ENCODE results near the gene ZNF787. TPM values are rescaled to one million over a fixed set of nuclear protein-coding genes. Genes with fewer than 3 reads are reported as not detected.

The ZNF787 gene
- total RNA-seq, 1 experiment from 2014 or later, result 43.8 TPM

GRCh38 chr19:56120371-56121179 lies 520 bp downstream of the ZNF787 start:
- peak; percentile 87 for DNase-seq (ENCODE audit: low read depth)

DNA sequence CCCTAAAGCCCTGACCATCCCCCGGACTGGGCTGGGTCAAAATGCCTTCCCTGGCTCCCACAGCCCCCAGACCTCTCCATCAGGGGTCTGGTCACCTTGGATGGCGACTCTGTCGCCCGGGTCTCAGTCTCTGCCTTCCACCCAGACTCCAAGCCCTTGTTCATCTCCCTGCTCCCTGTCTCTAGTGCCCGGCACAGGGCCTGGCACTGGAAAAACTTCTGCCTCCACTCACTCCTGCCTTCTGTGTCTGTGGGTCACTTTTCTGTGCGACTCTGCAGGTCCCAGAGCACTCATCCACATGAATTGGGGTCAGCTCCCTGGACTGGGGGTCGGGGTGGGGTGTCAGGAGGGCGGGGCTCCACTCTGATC lies 1.1 kb downstream of the ZNF787 start:
- DNase-seq (ENCODE audit: low read depth), result no peak

DNA sequence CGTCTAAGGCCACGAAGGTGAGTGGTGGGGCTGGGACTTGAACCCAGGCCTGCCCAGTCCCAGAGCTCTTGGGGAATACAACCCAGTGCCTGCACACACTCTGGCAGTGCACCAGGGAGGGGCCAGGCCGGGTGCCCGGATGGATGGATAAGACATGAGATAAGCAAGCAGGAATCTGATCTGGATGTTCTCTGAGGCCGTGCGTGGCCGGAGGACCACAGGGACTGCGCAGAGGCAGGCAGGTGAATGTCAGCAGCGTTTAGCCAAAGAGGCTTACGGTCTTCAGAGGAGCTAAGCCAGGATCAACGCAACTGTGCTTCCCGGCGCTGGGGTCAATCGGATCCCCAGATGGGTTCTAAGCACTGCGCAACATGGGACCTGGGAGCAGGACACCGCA lies 1.5 kb downstream of the ZNF787 start:
- DNase-seq (ENCODE audit: low read depth), result peak; percentile 45

- no peak for DNase-seq (ENCODE audit: low read depth)
Observed at GRCh38 chr19:56118666-56119581, 2.2 kb downstream of the ZNF787 start.

GRCh38 chr19:56117889-56118288 lies 3.2 kb downstream of the ZNF787 start:
- DNase-seq (ENCODE audit: low read depth), result no peak

DNA sequence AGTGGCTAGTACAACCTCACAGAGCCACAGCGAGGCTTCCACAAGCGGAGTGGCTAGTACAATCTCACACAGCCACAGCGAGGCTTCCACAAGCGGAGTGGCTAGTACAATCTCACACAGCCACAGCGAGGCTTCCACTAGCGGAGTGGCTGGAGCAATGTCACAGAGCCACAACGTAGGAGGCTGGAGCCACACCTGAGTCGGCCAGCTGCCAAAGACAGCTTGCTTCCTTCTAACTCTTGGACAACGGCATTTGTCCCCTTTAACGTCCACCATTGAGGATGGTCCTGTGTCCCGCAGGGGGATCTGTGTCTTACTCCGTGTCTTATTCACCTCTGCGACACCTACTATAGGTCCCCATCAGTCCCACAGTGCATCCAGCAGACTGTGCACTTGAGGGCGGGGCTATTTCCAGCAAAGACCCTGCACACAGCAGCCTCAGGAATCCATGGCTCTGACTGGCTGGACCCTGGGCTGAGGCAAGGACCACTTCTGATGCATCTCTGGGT lies 3.7 kb downstream of the ZNF787 start:
- no peak for DNase-seq (ENCODE audit: low read depth)

DNA sequence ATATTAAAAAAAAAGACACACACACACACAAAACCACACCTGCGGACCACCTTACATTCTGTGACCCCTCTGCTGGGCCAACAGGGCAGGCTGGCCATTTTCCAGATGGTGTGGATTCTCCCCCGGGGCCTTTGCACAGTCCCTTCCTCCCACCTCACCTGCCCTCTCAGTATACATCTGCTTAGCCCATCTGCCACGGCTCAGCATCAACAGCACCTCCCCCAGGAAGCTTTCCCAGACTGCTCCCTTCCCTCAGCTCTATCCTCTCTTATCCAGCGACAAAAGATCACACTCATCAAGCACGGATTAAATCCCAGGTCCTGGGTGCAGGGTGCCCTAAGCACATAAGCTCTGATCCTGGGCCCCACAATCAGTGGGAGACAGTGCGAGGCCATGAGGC lies 4.5 kb downstream of the ZNF787 start:
- DNase-seq (ENCODE audit: low read depth), result no peak

DNA sequence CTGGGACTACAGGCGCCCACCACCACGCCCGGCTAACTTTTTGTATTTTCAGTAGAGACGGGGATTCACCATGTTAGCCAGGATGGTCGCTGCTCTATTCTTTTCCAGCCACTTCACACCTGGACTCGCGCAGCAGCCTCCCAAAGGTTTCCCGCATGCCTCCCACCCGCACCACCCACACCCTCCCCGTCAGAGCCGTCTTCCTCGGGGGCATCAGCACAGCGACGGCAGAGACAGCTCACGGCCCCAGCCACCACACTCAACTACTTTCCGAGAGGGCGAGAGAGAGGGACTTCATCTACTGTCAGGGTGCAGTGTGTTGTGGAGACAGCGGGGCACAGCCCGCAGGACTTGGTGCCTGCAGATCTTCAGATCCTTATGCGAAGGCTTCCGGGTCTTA lies 5.6 kb downstream of the ZNF787 start:
- no peak for DNase-seq (ENCODE audit: low read depth)

DNA sequence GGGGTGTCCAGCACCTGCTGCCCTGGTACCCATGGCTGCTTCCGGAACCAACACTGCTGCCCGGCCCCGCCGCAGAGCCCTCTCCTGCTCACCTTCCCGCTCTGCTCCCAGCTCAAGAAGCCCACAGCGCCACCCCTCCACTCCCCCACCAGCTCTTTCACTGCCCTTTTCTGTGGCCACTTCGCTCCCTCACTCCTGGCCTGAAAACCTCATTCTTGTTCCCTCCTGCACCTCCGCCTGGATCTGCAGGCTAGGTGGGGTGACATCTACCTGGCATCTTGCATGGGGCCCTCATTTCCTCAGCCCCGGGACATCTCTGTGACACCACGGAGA lies 6.4 kb downstream of the ZNF787 start:
- no peak for DNase-seq (ENCODE audit: low read depth)

GRCh38 chr19:56114051-56114777 lies 6.9 kb downstream of the ZNF787 start:
- DNase-seq (ENCODE audit: low read depth), result no peak

GRCh38 chr19:56113074-56113632 lies 7.9 kb downstream of the ZNF787 start:
- no peak for DNase-seq (ENCODE audit: low read depth)

DNA sequence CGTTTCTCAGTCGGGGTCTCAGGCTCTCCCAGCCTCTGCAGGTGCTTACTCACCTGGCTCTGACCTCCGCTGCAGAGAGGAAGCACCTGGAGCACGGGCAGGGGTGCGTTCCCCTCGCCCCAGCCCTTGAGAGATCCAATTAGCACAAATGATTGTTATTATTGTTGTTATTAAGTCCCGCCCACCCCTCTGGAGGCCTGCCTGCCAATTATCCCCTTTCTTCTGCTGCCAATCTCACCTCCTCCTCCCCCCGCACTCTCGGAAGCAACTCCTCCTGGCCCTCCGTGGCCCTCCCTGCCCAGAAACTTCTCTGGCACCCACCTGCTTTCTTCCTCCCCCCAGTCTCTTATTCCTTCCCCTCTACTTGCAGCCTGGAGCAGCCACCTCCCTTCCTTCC lies 8.8 kb downstream of the ZNF787 start:
- no peak for DNase-seq (ENCODE audit: low read depth)

GRCh38 chr19:56111601-56112312 lies 9.3 kb downstream of the ZNF787 start:
- DNase-seq (ENCODE audit: low read depth), result no peak

GRCh38 chr19:56110515-56111448 lies 10.3 kb downstream of the ZNF787 start:
- DNase-seq (ENCODE audit: low read depth), result no peak

DNA sequence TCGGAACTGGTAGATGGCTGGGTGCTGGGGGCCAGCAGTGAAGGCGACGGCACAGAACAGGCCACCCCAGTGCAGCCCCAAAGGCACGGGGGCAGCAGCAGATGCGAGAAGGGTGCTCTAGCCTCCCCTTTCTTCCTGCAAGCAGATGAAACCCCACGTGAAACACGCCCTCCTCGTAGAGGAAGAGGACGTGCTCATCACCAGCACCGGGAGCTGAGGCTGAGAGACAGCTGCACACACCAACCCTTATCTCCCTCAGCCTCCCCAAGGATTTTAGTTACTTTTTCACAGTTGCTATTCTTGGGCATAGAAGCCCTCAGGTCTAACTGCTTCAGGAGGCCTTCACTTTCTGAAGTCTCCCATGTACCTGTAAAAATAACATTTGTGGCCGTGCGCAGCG lies 11.9 kb downstream of the ZNF787 start:
- DNase-seq (ENCODE audit: low read depth), result no peak

- DNase-seq (ENCODE audit: low read depth), result no peak
Observed at GRCh38 chr19:56108447-56109195, 12.5 kb downstream of the ZNF787 start.

GRCh38 chr19:56107626-56108351 lies 13.3 kb downstream of the ZNF787 start:
- no peak for DNase-seq (ENCODE audit: low read depth)

- DNase-seq (ENCODE audit: low read depth), result no peak
Observed at GRCh38 chr19:56106993-56107392, 14.1 kb downstream of the ZNF787 start.

DNA sequence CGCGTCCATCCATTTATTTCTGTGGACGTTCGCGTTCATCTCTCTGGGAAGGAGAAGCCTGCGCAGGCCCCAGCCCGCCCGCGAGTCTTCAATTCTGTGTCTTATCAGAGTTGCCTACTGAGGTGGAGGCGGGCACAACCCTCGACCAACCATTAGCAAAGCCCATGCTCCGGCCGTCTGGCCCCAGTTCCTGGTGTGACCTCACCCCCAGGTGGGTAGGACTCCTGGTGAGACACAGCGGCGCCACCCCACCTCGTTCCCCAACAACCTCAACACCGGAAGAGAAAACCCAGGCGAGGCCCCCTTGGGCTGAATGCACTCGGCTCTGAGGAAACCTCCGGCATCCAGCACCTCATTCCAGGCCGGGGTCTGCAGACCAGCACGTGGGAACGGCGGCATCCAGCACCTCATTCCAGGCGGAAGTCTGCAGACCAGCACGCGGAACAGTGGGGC lies 14.7 kb downstream of the ZNF787 start:
- DNase-seq (ENCODE audit: low read depth), result no peak

Measured in Daoy (cell line).